MCF 10A (cell line): ENCODE data around the gene HSPA5. TPM values are rescaled to one million over a fixed set of nuclear protein-coding genes. Genes with fewer than 3 reads are reported as not detected.
"Not testable (repeated sequence)": the region's sequence is repeated elsewhere in the genome, so short reads cannot be mapped to it uniquely, and the experiment has no call there.

ENCODE experiments used
- BruUV-seq: library from RNA; stranded (reverse); fragments of 400-500 nt; replicated peaks from 2 replicates; lab custom pipeline; 2021; lab: Mats Ljungman, UMichigan
- CTCF ChIA-PET: fragments of 300-600 bp; sonication (Branson Sonifier 250); formaldehyde crosslinking; extraction: SDS; loops from one replicate; lab custom pipeline; 2021; ENCODE audit warnings: antibody characterized with exemption, inconsistent platforms; lab: Yijun Ruan, JAX
- POLR2A ChIA-PET: fragments of 300-600, 350-650 bp; sonication (Branson Sonifier 250); formaldehyde crosslinking; extraction: SDS; loops from one replicate; lab custom pipeline; 2020; ENCODE audit warnings: antibody characterized with exemption, inconsistent platforms; lab: Yijun Ruan, JAX
- DNase-seq: peaks from one replicate; pipeline ENCODE4 v3.0.0-alpha.2; 2018; ENCODE audit not compliant: unreplicated experiment
- H3K27ac Mint-ChIP-seq: one replicate; pipeline ENCODE4 v1.8.0; 2022; ENCODE audit warnings: mild to moderate bottlenecking, low read depth, mixed read lengths; ENCODE audit not compliant: unreplicated experiment
- H3K27me3 Mint-ChIP-seq: one replicate; pipeline ENCODE4 v1.8.0; 2022; ENCODE audit warnings: mixed read lengths; ENCODE audit not compliant: insufficient read depth, unreplicated experiment
- H3K36me3 Mint-ChIP-seq: one replicate; pipeline ENCODE4 v1.8.0; 2022; ENCODE audit warnings: mild to moderate bottlenecking, moderate library complexity, mixed read lengths; ENCODE audit not compliant: insufficient read depth, unreplicated experiment
- H3K4me1 Mint-ChIP-seq: one replicate; pipeline ENCODE4 v1.8.0; 2022; ENCODE audit warnings: mixed read lengths; ENCODE audit not compliant: insufficient read depth, unreplicated experiment
- H3K4me3 Mint-ChIP-seq: one replicate; pipeline ENCODE4 v1.8.0; 2022; ENCODE audit warnings: mild to moderate bottlenecking, moderate library complexity, mixed read lengths; ENCODE audit not compliant: unreplicated experiment
- H3K9me3 Mint-ChIP-seq: one replicate; pipeline ENCODE4 v1.8.0; 2022; ENCODE audit warnings: mixed read lengths; ENCODE audit not compliant: unreplicated experiment
- intact Hi-C: fragments of 100-400 bp; cut with micrococcal nuclease; formaldehyde crosslinking; loops from 2 replicates; pipeline ENCODE4 v1.14.1; 2022
- total RNA-seq: library from RNA; stranded (reverse); gene quantifications from 2 replicates; pipeline ENCODE4 v1.2.3, GENCODE V29; 2022
- TF ChIP-seq, protein P1 (sequence below): fragments of 200-600 bp; IDR thresholded peaks from one replicate; pipeline ENCODE4 v1.8.0; 2022; ENCODE audit warnings: antibody characterized with exemption, mild to moderate bottlenecking; ENCODE audit not compliant: unreplicated experiment

Gene HSPA5
- total RNA-seq, 1 experiment from 2014 or later: 1,165 TPM

DNA sequence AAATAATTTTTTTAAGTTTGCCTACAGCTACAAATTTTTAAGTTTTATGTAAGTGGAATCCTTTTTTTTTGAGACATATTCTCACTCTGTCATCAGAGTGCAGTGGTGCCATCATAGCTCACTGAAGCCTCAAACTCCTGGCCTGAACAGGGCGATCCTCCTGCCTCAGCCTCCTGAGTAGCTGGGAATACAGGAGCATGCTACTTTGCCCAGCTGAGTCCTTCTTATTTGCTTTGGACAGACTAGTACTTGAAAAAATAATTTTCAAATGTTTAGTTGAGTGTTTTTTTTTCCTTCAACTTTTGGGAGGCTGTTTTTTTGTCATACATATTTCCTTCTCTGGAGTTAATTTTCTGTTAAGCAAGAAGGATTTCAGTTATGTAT, 27.9 kb upstream of the HSPA5 start:
- Mint-ChIP-seq H3K9me3 (no peaks in the 10 kb centered on the region), H3K27ac (no peak overlapping the region), H3K36me3 (peaks cover 55% of the 10 kb centered on the region), H3K4me3 (no peak overlapping the region), H3K4me1 (peaks cover 19% of the 10 kb centered on the region), H3K27me3 (no peaks in the 10 kb centered on the region)
- ChIA-PET POLR2A (interaction anchor here (1.1 kb wide), 1 partner anchor 13 kb away, joined by 3 read pairs; no protein-coding TSS in a partner anchor), CTCF (interaction anchor here (0.6 to 1.1 kb wide), 3 partner anchors 13 to 301 kb away, joined by 3 read pairs; no protein-coding TSS in a partner anchor)
- BruUV-seq: no TSS peak
- TF ChIP-seq, protein P1, sequence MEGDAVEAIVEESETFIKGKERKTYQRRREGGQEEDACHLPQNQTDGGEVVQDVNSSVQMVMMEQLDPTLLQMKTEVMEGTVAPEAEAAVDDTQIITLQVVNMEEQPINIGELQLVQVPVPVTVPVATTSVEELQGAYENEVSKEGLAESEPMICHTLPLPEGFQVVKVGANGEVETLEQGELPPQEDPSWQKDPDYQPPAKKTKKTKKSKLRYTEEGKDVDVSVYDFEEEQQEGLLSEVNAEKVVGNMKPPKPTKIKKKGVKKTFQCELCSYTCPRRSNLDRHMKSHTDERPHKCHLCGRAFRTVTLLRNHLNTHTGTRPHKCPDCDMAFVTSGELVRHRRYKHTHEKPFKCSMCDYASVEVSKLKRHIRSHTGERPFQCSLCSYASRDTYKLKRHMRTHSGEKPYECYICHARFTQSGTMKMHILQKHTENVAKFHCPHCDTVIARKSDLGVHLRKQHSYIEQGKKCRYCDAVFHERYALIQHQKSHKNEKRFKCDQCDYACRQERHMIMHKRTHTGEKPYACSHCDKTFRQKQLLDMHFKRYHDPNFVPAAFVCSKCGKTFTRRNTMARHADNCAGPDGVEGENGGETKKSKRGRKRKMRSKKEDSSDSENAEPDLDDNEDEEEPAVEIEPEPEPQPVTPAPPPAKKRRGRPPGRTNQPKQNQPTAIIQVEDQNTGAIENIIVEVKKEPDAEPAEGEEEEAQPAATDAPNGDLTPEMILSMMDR: no peak
- DNase-seq: no peak
- intact Hi-C loops: no loop called here

DNA sequence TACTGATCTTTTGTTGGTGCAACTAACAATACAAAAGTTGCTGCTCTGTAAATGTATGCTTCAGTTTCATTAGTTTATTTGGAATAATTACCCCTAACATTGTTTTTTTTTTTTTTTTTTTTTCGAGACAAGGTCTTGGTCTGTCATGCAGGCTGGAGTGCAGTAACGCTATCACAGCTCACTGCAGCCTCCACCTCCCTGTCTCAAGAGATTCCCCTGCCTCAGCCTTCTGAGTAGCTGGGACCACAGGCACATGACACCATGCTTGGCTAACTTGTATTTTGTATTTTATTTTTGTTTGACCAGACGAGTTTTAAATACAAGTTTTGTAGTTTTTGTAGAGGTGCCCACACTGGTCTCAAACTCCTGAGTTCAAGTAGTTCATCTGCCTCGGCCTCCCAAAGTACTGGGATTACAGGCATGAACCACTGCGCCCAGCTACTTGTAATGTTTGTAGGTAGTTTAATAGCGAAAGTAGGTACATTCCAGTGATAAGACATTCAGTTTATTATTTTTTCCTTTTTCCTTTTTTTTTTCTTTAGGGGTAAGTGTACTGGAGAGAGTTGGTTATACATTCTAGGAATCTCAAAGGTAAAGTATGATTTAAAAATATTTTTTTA, 27.4 kb upstream of the HSPA5 start:
- DNase-seq: no peak
- Mint-ChIP-seq H3K27ac (peak overlapping the region; percentile 66), H3K9me3 (no peaks in the 10 kb centered on the region), H3K4me1 (peaks cover 23% of the 10 kb centered on the region), H3K27me3 (no peaks in the 10 kb centered on the region), H3K4me3 (no peak overlapping the region), H3K36me3 (peaks cover 55% of the 10 kb centered on the region)
- intact Hi-C loops: no loop called here
- TF ChIP-seq, protein P1: no peak
- CTCF ChIA-PET: interaction anchor here (0.6 to 1.1 kb wide), 3 partner anchors 13 to 301 kb away, joined by 3 read pairs; no protein-coding TSS in a partner anchor
- POLR2A ChIA-PET: interaction anchor here (1.1 to 2.9 kb wide), 2 partner anchors 12 to 27 kb away, joined by 3 to 9 read pairs; partner anchors contain the start of gene HSPA5
- no TSS peak for BruUV-seq

DNA sequence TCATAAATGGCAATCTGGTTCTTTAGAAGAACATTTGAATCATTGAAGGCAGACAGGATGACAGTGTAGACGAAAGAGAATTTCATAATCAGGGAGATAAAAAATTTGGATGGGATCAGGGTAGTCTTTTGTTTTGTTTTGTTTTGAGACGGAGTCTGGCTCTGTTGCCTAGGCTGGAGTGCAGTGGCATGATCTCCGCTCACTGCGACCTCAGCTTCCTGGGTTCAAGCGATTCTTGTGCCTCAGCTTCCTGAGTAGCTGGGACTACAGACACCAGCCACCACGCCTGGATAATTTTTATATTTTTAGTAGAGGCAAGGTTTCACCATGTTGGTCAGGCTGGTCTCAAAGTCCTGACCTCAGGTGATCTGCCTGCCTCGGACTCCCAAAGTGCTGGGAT, 22.9 kb upstream of the HSPA5 start:
- BruUV-seq, H3K27me3 Mint-ChIP-seq, DNase-seq, intact Hi-C loops, H3K4me3 Mint-ChIP-seq, H3K9me3 Mint-ChIP-seq, H3K27ac Mint-ChIP-seq: not testable (repeated sequence)
- ChIA-PET POLR2A (interaction anchor here (0.6 to 4.9 kb wide), 3 partner anchors 9 to 328 kb away, joined by 3 to 83 read pairs (median 5); partner anchors contain the start of gene HSPA5), CTCF (interaction anchor here (0.6 to 1.1 kb wide), 4 partner anchors 44 to 1236 kb away, joined by 3 to 4 read pairs (median 3); no protein-coding TSS in a partner anchor)
- H3K4me1 Mint-ChIP-seq: peaks cover 30% of the 10 kb centered on the region
- H3K36me3 Mint-ChIP-seq: peaks cover 45% of the 10 kb centered on the region

DNA sequence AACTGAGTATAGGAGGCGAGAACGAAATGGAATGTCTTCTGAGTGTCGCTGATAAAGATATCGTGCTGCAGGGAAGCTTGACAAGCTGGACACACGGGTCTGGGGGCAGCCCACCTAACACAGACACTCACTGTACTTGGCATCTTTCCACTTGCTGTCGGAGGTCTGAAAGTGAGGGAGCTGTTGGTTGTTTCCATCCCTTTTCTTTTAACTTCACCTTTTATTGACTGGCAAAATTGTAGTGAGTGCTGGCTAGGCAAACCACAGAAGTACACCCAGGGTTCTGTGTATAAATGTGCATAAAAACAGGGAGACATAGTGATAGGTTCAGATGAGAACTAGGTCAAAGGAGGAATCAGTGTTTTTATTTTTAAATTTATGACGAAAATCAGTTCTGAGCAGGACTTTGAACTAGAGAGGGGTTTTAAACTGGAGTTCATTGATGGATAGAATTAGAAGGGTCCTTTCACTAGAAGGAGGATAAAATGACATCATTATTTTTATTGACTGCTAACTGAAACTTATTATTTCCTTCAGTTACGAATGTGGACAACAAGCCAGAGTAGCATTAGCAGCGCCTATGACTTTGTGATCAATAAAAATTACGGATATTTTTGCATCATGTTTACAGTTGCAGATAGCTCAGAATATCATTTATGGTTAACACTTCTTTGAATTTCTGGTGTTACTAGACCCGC, 21.3 kb upstream of the HSPA5 start:
- POLR2A ChIA-PET: interaction anchor here (0.8 to 4.9 kb wide), 7 partner anchors 11 to 99 kb away, joined by 3 to 83 read pairs (median 11); partner anchors contain the start of gene HSPA5
- Mint-ChIP-seq H3K27ac (peak overlapping the region; percentile 92), H3K4me3 (peak overlapping the region; percentile 83), H3K36me3 (peaks cover 32% of the 10 kb centered on the region), H3K9me3 (no peaks in the 10 kb centered on the region), H3K4me1 (peaks cover 30% of the 10 kb centered on the region), H3K27me3 (no peaks in the 10 kb centered on the region)
- CTCF ChIA-PET: interaction anchor here (0.6 kb wide), 1 partner anchor 25 kb away, joined by 3 read pairs; no protein-coding TSS in a partner anchor
- intact Hi-C loops: no loop called here
- no peak for DNase-seq
- TSS peak; percentile 53 for BruUV-seq
- TF ChIP-seq, protein P1: no peak
